Neutrophil (primary cell): ENCODE measurements around the gene PPP2R3B.

Source experiments
- H3K27ac ChIP-seq: fragments of 200-600 bp; sonication (generic); 2 replicates; pipeline ENCODE4 v1.5.1; 2016; ENCODE audit warnings: mild to moderate bottlenecking, moderate library complexity
- H3K27me3 ChIP-seq: fragments of 200-600 bp; sonication (generic); 2 replicates; pipeline ENCODE4 v1.6.0; 2016; ENCODE audit warnings: mild to moderate bottlenecking
- H3K36me3 ChIP-seq: fragments of 200-600 bp; sonication (generic); 2 replicates; pipeline ENCODE4 v1.5.1; 2017
- H3K4me1 ChIP-seq, 2 experiments: fragments of 200-600 bp in 1 of 2; sonication (generic) in 1 of 2; 1 replicate in 1 of 2; 2 replicates in 1 of 2; pipeline versions ENCODE4 v1.5.1 to v1.6.1; 2013 to 2016; ENCODE audit warnings: low read depth in 1 of 2, low read length in 1 of 2, mild to moderate bottlenecking in 1 of 2, moderate library complexity in 1 of 2; ENCODE audit not compliant: control insufficient read depth in 1 of 2, insufficient read depth in 1 of 2
- H3K4me3 ChIP-seq, 2 experiments: fragments of 200-600 bp in 1 of 2; sonication (generic) in 1 of 2; 1 replicate in 1 of 2; 2 replicates in 1 of 2; pipeline ENCODE4 v1.5.1; 2013 to 2016; ENCODE audit warnings: low read depth in 1 of 2, low read length in 1 of 2, mild to moderate bottlenecking in 1 of 2, moderate library complexity in 1 of 2
- H3K9me3 ChIP-seq: fragments of 200-600 bp; sonication (generic); 2 replicates; pipeline ENCODE4 v1.5.1; 2016
- TF ChIP-seq, protein P1 (sequence below): fragments of 200-600 bp; sonication (generic); IDR thresholded peaks from 2 replicates; pipeline ENCODE4 v1.5.1; 2016; ENCODE audit warnings: antibody characterized with exemption

Gene PPP2R3B

DNA sequence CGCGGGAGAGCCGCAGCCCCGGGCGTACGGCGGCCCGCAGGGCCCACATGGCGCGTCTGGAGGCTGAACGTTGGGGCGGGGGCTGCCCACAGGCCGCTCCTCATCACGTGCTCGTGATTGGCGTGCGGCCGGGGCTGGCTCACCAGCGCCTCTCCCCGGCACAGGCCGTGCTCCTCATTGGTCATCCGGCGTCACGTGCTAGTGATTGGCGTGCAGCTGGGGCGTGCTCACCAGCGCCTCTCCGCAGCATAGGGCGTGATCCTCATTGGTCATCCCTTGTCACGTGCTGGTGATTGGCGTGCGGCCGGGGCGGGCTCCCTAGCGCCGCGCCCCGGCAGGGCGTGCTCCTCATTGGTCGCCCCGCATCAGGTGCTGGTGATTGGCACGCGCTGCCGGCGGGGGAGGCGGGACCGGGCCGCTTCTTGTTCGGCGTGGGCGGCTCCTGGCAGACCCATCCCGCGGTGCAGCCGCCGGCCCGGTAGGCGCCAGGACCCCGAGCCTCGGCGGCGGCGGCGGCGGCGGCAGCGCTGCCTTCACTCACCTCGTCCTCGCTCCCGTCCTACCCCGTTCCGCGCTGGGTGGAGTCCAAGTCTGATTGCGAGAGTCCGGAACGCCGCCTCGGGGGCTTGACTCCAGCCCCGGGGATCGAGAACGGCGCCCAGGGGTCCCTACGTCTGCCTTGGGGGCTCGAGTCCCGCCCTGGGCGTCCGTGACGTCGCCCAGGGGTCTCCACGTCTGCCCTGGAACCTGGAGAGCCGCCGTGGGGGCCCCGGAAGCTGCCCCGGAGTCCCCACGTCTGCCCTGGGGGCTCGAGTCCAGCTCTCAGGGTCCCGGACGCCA, 67.7 kb downstream of the PPP2R3B start, which contains the start of gene GTPBP6:
Gene GTPBP6 (minus strand): TSS at position 58 of the 840 bp plus-strand sequence. CDS start 9 bp downstream, at position 49.
- H3K27ac ChIP-seq: peak within 1 kb of the TSS; percentile 97
- TF ChIP-seq, protein P1, sequence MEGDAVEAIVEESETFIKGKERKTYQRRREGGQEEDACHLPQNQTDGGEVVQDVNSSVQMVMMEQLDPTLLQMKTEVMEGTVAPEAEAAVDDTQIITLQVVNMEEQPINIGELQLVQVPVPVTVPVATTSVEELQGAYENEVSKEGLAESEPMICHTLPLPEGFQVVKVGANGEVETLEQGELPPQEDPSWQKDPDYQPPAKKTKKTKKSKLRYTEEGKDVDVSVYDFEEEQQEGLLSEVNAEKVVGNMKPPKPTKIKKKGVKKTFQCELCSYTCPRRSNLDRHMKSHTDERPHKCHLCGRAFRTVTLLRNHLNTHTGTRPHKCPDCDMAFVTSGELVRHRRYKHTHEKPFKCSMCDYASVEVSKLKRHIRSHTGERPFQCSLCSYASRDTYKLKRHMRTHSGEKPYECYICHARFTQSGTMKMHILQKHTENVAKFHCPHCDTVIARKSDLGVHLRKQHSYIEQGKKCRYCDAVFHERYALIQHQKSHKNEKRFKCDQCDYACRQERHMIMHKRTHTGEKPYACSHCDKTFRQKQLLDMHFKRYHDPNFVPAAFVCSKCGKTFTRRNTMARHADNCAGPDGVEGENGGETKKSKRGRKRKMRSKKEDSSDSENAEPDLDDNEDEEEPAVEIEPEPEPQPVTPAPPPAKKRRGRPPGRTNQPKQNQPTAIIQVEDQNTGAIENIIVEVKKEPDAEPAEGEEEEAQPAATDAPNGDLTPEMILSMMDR: no peak
- peaks cover 19 to 29% of the 10 kb centered on the region in 2 experiments for H3K4me1 ChIP-seq
- no peaks in the 10 kb centered on the region for H3K9me3 ChIP-seq
- H3K27me3 ChIP-seq: peaks cover 32% of the 10 kb centered on the region
- H3K36me3 ChIP-seq: peaks cover 11% of the 10 kb centered on the region
- H3K4me3 ChIP-seq: peak within 1 kb of the TSS; percentile 91 to 99

DNA sequence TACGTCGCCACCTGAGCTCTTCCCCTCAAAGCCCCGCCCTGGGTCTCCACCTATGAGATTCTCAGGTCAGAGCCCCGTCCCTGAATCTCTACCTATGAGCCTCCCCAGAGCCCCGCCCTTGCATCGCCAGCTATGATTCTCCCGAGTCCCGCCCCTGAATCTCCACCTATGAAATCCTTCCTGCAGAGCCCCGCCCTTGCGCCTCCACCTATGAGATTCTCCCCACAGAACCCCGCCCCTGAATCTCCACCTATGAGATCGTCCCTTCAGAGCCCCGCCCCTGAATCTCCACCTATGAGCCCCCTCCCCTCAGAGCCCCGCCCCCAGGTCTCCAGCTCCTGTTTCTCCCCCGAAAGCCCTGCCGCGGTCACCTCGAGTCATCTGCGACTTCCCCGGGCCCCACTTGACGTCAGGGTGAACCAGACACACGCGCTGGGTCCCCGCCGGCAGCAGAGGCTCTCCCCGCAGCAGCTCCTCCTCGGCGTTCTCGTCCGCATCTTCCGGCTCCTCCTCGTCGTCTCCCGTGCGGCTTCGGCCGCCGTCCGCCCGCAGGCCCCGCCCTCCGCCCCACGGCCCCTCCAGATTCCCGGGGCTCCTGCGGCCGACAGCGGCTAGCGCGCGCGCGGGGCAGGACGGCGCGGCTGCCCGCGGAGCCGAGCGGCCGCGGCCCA, 68.5 kb downstream of the PPP2R3B start:
- Histone ChIP-seq H3K27me3 (peaks cover 25% of the 10 kb centered on the region), H3K9me3 (no peaks in the 10 kb centered on the region), H3K4me1 (peaks cover 16 to 27% of the 10 kb centered on the region in 2 experiments), H3K27ac (peak overlapping the region; percentile 97), H3K4me3 (peak overlapping the region; percentile 91 to 99), H3K36me3 (peaks cover 18% of the 10 kb centered on the region)
- TF ChIP-seq, protein P1: no peak

DNA sequence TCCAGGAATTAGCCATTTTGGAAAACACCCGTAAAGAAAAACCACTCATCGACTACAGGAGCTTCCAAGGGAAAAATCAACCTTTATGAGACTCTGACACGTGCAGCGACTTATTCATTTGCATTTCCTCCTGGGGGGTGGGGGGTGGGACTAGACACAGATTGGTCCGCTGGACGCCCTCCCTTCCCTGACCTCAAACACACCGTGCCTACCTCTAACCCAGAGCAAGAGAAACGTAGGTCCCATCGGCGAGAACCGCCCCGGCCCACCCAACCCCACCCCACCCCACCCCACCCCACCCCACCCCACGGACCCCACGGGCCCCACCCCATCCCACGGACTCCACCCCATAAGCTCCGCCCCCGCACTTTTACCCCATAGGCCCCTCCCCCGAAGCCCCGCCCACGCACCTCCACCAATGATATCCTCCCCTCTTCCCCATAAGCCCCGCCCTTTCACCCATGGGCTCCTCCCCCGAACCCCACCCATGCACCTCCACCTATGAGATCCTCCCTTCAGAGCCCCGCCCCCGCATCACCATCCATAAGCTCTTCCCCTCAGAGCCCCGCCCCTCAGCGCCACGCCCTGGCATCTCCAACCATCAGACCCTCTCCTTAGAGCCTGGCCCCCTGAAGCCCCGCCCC, 69.2 kb downstream of the PPP2R3B start:
- TF ChIP-seq, protein P1: no peak
- Histone ChIP-seq H3K9me3 (no peaks in the 10 kb centered on the region), H3K36me3 (peaks cover 25% of the 10 kb centered on the region), H3K27me3 (peaks cover 18% of the 10 kb centered on the region), H3K4me1 (peaks cover 16 to 24% of the 10 kb centered on the region in 2 experiments), H3K4me3 (peak overlapping the region; percentile 91 to 99), H3K27ac (peak overlapping the region; percentile 97)

DNA sequence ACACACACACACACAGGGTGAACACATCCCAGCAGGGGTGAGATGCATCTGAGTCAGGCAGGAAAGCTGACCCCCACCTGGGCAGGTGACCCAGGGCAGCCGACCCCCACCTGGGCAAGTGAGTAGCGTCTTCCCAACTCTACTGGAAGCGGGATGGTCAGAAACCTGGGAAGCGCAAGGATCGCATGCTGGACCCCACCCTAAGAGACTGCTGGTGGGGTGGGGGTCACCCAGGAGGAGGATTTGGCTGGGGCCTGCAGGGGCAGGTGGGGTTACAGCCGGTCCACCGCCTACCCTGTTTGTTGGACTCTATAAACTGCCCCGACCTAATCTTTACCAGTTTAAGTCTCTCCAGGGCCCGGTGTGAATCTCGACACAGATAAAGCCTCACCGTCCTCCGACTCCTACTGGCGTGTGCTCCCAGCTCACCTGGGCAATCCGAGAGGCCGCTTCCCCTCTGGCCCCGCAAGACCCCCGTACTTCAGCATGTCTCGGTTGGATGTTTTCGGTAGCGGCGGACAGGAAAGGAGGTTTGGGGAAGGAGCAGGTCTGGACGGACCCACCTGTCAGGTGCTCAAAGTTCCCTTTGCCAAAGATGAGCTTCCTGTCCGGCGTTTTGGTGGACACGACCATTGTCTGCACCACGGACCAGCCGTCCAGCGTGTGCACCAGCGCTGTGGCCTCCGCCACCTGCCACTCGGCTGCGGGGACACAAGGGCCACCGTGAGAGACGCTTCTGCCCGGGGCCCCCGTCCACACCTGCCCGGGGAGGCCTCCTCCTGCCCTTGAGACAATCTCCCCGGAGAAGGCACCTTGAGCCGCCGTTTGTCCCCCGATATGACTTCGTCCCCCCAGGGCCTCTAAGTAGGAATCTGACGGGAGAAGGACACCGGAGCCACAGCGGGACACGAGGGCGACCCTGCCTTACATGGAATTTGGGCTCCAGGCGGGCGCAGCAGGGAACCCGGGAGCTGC, 70.1 kb downstream of the PPP2R3B start:
- Histone ChIP-seq H3K4me1 (peaks cover 16 to 24% of the 10 kb centered on the region in 2 experiments), H3K27me3 (peaks cover 15% of the 10 kb centered on the region), H3K27ac (peak overlapping the region; percentile 29), H3K4me3 (no peak overlapping the region), H3K36me3 (peaks cover 34% of the 10 kb centered on the region), H3K9me3 (no peaks in the 10 kb centered on the region)
- TF ChIP-seq, protein P1: no peak
